Camera-type eye (tissue), 1 donor: Measurements from ENCODE around the gene CCL27. TPM values are rescaled to one million over a fixed set of nuclear protein-coding genes. Genes with fewer than 3 reads are reported as not detected.

Experiments used
- total RNA-seq: library from RNA; depleted of rRNA; stranded (reverse); fragments of >200 nt; gene quantifications from one replicate; pipeline ENCODE4 v1.2.3, GENCODE V29; 2014

The CCL27 gene
- total RNA-seq, result not detected

GRCh38 chr9:34662526-34663302 is at the start of gene CCL27:
Gene CCL27 (minus strand): TSS chr9:34662657. CDS start chr9:34662633, 24 bp downstream.

GRCh38 chr9:34710023-34710422 is 47.6 kb upstream of the CCL27 start, which contains the start of gene CCL21:
Gene CCL21 (minus strand): TSS chr9:34710136. CDS start chr9:34710066, 70 bp downstream.

GRCh38 chr9:34690983-34691935 is 28.8 kb upstream of the CCL27 start, which contains the start of gene CCL19:
Gene CCL19 (minus strand): TSS chr9:34691276. CDS start chr9:34691139, 137 bp downstream.

GRCh38 chr9:34651876-34652601 is 10.4 kb downstream of the CCL27 start, which contains the start of gene IL11RA:
Gene IL11RA (plus strand): TSS chr9:34652185. CDS start chr9:34655218, 3,033 bp downstream.

GRCh38 chr9:34646211-34647083 is 16.0 kb downstream of the CCL27 start, which contains the start of gene GALT:
Gene GALT (plus strand): TSS chr9:34646675. CDS start chr9:34646705, 30 bp downstream.

GRCh38 chr9:34637356-34638137 is 24.9 kb downstream of the CCL27 start, which contains the start of gene SIGMAR1:
Gene SIGMAR1 (minus strand): TSS chr9:34637787. CDS start chr9:34637697, 90 bp downstream.

GRCh38 chr9:34628656-34629490 is 33.6 kb downstream of the CCL27 start, which contains the start of gene ARID3C:
Gene ARID3C (minus strand): TSS chr9:34629066. CDS start chr9:34628014, 1,052 bp downstream.

GRCh38 chr9:34620061-34620994 is 42.1 kb downstream of the CCL27 start, which contains the start of gene DCTN3:
Gene DCTN3 (minus strand): TSS chr9:34620495. CDS start chr9:34620464, 31 bp downstream.

Other genes with a start within 250 kb of the CCL27 start
- gene FAM219A, start 204.1 kb downstream of the CCL27 start, total RNA-seq, result 13.4 TPM
- 0.27 TPM for gene DNAI1, start 203.9 kb downstream of the CCL27 start, total RNA-seq
- 3.4 TPM for gene ENHO, start 139.7 kb downstream of the CCL27 start, total RNA-seq
- 23.9 TPM for gene CNTFR, start 72.9 kb downstream of the CCL27 start, total RNA-seq
- 13.1 TPM for gene RPP25L, start 50.6 kb downstream of the CCL27 start, total RNA-seq
- gene DCTN3, start 42.2 kb downstream of the CCL27 start, total RNA-seq, result 93.5 TPM
- gene ARID3C, start 33.6 kb downstream of the CCL27 start, total RNA-seq, result not detected
- 45.1 TPM for gene SIGMAR1, start 24.9 kb downstream of the CCL27 start, total RNA-seq
- 60.7 TPM for gene GALT, start 16.0 kb downstream of the CCL27 start, total RNA-seq
- 84.2 TPM for gene IL11RA, start 10.5 kb downstream of the CCL27 start, total RNA-seq
- gene CCL19, start 28.6 kb upstream of the CCL27 start, total RNA-seq, result not detected
- gene CCL21, start 47.5 kb upstream of the CCL27 start, total RNA-seq, result 16.9 TPM